ENCODE data around the gene TPM2.

The TPM2 gene

DNA sequence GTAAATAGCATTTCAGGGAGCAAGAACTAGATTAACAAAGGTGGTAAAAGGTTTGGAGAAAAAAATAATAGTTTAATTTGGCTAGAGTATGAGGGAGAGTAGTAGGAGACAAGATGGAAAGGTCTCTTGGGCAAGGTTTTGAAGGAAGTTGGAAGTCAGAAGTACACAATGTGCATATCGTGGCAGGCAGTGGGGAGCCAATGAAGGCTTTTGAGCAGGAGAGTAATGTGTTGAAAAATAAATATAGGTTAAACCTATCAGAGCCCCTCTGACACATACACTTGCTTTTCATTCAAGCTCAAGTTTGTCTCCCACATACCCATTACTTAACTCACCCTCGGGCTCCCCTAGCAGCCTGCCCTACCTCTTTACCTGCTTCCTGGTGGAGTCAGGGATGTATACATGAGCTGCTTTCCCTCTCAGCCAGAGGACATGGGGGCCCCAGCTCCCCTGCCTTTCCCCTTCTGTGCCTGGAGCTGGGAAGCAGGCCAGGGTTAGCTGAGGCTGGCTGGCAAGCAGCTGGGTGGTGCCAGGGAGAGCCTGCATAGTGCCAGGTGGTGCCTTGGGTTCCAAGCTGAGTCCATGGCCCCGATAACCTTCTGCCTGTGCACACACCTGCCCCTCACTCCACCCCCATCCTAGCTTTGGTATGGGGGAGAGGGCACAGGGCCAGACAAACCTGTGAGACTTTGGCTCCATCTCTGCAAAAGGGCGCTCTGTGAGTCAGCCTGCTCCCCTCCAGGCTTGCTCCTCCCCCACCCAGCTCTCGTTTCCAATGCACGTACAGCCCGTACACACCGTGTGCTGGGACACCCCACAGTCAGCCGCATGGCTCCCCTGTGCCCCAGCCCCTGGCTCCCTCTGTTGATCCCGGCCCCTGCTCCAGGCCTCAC lies 16.3 kb downstream of the TPM2 start, which contains the start of gene CA9:
CA9 (plus strand) TSS at position 797 of the 893 bp plus-strand sequence; CDS start at position 829, 32 bp downstream.
- DNase-seq = no peak

DNA sequence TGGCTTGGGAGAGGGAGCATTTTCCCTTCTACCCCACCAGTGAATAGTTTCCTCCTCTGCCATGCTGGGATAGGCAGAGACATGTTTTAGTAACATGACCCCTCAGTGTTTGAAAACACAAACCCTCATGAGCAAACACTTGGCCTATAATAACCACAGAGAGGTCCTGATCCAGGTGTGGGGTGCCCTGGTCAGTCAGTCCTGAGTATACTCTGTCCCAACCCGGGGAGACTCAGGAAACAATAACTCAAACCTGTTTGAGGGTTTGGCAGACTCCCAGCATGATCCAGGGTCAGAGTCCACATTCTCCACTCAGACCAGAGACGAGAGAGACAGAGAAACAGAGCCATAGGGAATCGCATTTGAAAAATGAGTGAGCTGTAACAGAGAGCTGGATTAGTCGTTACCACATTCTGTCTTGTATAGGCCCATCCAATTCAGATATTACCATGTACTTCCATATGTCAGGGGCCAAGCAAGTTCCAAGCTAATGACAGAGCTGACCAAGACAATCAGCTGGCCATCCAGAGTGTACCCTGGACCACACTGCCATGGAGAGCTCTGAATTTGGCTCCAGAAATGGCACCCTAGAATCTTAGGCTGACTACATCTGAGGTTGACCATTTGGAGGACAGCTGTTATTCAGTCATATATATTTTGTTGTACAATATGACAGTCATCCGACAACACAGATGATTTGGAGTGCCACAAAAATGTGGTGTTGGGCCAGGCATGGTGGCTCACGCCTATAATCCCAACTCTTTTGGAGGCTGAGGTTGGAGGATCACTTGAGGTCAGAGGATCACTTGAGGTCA lies 20.2 kb downstream of the TPM2 start:
- no peak for DNase-seq

DNA sequence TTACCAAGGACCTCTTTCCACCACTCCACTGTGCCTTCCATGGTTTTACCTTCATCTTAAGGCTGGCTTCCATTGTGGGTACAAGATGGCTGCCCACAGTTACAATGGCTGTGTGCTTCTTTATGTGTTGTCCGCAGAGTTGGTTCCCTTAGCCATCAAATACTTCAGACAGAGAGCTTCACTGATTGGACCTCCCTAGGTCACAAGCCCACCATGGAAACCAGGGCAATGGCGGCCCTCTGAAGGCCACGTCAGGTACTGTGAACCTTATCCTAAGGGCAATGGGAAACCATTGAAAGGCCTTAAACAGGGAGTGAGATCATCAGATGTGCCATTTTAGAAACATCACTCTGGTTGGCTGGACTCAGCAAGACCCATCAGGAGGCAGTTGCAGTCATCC lies 21.8 kb downstream of the TPM2 start:
- no peak for DNase-seq

DNA sequence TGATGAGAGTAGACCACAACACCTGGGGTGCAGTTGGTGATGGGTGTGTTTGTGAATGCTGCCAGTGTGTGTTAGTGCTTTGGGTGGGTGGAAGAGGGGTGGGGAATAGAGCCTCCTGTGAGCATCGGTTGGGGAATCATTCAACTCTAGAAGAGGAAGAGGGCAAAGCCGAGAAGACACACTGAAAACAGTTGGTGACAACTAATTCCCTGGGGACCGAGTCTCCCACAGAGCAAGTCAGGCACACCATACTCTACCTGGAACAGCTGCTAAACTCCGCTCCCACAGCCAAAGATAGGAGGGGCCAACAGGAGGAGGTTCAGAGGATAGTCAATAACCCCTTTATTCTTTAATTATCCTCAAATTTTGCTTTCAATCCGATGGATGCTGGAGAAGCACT lies 23.2 kb downstream of the TPM2 start:
- no peak for DNase-seq

DNA sequence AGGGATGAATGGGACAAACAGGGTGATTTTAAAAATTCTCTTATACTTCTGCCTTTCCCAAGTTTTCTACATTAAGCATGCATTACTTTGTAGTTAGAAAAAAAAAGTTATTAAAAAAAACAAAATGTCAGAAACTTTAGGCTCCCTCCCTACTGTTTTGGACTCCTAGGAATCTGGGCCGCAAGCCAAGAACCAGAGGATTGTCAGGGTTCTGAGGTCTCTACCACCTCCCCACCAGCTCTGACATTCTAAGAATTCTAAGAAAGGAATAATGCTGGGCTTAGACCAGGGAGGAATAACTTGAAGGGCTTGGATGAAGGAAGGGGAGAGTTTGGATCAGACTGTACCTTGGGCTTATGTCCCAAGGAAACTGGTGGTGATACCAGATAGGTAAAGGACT lies 23.7 kb downstream of the TPM2 start:
- no peak for DNase-seq

DNA sequence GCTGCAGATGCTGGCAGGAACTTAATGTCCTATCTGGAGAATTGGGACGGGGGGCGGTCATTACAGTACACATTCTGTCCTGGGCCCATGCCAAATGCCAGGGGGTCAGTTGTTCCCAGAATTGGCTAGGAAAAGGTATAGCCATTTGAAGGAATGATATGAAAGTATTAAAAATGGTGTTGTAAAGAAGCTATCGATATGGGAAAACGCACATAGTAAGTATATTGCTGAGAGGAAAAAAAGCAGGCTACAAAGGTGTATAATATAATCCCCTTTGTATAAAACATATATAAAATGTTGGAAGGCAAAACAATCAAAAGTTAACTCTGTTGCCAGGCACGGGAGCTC lies 24.3 kb downstream of the TPM2 start:
- no peak for DNase-seq

DNA sequence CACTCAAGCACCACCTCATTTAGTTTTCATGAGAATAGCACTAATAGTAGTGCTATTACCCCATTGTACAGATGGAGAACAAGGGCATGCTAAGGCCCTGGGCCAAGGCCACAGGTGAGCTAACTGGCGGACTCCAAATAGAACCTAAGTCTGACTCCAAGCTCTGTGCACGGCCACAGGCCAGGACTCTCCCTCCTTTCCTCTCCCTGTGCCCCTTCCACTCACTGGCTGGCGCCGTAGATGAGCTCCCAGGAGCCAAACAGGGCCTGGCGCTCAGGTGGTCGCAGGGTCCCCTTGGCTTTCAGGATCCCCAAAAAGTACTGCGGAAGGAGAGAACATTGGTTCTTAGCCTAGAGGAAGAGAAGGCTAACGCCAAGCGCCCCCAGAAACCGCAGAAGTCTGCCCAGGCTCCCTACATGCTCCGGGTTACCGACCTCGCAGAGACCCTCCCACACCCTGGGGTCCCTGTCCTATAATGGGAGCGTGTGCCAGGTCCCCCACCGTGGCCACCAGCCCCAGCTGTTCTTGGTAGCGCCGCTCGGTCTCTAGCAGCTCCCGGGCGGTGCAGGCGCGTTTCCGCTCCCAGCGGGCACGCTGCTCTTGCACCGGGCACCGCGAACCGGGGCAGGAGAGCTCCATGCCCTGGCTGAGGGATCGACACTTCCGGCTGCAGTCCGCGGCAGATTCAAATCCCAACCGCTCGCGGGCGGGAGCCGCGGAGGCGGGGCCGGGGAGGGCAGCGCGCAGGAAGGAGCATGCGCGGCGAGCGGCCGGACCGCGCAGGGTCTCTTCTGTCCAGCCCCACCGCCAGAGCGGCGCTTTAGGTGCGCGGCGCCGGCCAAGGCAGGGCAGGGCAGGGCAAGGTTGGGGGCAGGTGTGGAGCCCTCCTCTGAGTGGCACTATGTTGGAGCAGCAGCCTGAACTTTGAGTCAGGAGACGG lies 24.9 kb downstream of the TPM2 start, which contains the start of gene ARHGEF39:
ARHGEF39 (minus strand) TSS at position 665 of the 940 bp plus-strand sequence; CDS start at position 639, 26 bp downstream.
- peak; percentile 67 to 80 for DNase-seq

DNA sequence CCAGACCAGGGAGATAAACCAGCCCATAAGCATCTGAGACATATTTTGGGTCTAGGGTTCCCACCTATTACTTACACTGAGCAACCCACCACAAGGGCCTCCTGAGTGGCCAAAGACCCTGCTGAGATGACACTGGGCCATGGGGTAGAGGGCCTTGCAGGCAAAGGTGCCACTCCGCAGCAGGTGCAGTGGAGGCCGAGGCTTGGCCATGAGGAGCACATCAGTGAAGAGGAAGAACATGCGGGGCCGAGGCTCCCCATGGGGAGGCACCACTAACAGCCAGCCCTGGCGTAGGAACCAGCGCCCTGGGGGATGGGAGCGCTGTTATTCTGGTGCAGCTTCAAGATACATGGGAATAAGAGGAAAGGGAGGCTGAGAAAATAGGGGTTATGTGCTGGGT lies 27.3 kb downstream of the TPM2 start:
- DNase-seq = no peak

DNA sequence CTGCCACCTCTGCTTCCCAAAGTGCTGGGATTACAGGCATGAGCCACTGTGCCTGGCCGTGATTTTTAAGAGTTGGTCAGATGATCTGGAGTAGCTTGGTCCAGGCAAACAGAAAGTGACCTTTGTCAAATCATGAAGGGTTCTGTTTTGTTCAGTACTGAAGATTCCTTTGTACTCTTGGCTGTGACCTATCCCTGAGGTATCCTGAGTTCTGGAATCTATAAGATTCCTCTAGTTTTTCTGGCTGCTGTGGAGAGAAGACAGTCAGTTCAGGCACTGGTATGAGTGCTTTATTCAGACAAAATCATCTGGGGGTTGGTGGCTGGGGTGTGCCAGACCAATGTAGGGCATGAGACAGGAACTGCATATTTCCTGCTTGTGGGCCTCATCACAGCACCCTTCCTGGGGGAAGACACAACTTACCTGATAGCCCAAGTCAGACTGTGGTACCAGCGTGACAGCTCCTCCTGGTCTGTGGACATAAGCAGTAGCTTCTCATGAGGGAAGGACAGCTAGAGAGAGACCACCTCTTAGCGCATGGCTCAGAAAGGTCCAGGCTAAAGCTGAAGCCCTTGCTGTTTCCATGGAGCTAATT lies 27.9 kb downstream of the TPM2 start:
- DNase-seq = no peak

DNA sequence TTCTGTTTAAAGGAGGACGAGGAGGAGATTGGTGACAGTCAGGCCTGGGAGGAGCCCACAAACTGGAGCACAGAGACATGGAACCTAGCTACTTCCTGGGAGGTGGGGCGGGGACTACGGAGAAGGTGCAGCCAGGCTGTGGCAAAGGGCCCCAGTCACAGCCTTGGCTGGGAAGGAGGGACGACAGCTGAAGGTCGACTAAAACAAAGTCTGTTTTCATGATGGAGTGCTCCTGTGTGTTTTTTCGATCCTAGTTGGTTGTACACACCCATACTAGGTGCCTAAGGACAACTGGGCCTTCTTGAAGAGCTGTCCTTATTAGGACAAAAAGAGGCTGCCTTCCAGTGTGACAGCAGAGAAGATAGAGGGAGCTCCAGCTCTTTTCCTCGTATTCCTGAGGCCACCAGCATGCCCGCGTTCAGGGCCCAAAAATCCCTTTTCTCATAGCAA lies 28.7 kb downstream of the TPM2 start:
- DNase-seq = no peak

DNA sequence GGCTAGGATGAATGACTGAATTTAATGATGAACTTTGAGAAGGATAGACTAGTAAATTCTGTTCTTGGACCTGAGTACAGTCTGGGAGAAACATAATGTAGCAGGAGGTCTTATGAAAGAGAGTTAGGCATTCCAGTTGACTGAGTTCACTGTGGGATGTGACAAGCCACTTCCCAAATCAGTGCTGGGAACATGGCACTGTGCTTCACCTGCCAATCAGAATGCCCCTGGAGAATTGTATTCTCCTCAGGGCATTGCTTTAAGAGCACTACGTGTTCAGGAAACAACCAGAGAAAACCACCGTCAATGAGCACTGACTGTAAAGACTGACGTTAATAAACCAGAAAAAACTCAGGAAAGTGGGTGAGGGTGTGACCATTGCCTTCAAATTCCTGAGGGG lies 30.4 kb downstream of the TPM2 start:
- no peak for DNase-seq

DNA sequence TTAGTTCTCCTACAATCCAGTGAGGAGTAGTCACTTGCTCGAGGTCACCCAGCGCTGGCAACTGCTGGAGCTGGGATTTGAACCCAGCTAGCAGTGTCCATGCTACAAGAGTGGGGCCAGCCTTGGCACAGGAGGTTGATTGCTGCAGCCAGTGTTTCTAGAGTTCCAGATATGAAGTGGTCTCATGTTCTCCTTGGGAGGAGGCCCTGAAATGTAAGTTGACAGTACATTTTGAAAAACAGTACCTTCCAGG lies 30.8 kb downstream of the TPM2 start:
- peak; percentile 16 to 42 for DNase-seq

DNA sequence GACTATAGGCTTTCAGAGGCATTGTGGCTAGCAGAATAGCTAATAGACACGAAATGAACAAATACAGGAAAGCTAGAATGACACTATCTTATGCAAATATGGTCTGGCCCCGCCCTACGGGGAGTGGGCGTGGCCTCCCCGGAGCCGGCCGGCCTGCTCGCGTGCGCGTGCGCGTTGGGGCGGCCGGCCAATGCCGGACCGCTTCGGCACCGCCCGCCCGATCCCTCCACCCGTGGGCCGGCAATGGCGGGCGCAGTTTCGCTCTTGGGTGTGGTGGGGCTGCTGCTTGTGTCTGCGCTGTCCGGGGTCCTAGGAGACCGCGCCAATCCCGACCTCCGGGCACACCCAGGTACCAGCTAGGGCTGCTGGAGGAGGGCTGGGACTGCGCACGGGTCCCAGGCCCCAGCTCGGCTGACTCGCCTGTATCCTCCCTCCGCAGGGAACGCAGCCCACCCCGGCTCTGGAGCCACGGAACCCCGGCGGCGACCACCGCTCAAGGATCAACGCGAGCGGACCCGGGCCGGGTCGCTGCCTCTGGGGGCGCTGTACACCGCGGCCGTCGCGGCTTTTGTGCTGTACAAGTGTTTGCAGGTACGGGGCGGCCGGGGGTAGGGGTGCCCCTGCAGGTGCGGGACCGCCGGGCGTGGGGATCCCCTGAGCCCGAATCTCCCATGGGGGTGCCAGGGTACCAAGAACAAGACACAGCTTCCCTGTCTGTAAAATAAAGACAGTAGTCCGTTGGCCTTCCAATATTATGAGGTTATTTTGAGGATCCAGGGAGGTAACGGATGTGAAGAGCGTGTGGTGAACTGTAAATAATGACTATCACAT lies 31.4 kb downstream of the TPM2 start, which contains the start of gene CCDC107:
CCDC107 (plus strand) TSS at position 156 of the 831 bp plus-strand sequence; CDS start at position 244, 88 bp downstream.
- peak; percentile 80 to 92 for DNase-seq

DNA sequence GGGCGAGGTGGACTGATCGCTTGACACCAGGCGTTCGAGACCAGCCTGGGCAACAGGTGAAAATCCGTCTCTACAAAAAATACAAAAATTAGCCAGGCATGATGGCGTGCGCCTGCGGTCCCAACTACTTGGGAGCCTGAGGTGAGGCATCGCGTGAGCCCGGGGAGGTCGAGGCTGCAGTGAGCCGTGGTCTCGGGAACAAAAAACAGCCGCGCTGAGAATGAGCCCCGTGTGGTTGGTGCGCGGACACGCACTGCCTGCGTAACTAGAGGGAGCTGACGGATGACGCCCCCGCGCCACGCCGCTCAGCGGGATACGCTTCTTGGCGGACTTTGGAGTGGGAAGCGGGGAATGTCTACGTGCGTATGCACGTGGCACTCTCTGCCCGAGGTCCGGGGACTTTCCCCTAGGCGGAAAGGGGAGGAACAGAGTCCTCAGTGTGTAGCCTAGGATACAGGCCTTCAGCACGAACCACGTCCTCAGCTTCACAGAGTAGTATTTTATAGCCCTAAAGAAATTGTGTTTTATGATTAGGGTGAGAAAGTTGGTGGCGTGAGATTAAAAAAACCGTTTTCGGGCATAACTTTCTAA lies 32.1 kb downstream of the TPM2 start, which contains the start of gene RMRP:
RMRP (minus strand) TSS at position 474 of the 591 bp plus-strand sequence.
- peak; percentile 98 to 99 for DNase-seq

DNA sequence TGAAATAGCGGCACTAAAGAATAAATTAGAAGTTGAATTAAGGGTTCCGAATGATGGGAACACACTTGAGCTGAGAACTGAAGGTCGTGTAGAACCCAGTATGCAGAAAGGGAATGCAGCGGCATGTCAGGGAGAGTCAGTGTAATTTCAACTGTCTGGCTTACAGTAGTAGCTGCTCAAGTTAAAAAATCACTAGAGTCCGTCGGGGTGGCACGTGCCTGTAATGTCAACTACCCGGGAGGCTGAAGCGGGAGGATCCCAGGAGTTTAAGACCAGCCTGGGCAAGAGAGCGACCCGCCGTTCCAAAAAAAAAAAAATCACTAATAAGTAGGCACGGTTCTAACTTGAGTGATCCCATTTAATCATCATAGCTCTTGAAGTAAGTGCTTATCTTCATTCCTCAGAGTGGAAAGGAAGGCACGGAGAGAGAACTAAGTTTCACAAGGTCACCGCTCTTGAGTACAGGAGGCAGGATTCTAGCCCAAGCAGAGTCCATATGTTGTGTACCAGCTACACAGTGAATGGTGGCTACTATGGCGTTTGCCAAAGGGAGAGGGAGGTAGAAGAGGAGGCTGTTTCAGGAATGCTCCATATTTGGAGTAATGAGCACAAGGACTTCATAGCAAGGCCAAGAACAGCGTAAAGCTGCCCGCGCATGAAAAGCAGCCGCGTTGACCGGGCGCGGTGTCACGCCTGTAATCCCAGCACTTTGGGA lies 32.7 kb downstream of the TPM2 start:
- no peak for DNase-seq

DNA sequence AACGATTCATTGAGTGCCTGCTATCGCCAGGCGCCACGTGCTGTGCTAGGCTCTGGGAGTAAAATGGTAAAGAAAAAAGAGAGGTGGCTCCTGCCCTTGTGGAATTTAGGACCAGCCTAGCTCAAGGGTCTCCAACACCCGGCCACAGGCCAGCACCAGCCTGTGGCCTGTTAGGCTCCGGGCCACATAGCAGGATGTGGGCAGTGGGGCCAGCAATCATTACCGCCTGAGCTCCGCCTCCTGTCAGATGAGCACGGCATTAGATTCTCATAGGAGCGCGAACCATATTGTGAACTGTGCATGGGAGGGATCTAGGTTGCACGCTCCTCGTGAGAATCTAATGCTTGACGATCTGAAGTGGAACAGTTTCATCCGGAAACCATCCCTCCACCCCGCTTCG lies 33.4 kb downstream of the TPM2 start:
- no peak for DNase-seq

DNA sequence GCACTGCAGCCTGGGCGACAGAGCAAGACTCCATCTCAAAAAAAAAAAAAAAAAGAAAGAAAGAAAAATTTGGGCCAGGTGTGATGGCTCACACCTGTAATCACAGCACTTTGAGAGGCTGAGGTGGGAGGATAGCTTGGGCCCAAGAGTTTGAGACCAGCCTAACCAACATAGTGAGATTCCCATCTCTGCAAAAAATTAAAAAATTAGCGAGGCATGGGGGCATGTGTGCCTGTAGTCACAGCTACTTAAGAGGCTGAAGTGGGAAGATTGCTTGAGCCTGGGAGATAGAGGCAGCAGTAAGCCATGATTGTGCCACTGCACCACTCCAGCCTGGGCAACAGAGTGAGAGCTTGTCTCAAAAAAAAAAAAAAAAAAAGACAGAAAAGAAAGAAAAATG lies 36.1 kb downstream of the TPM2 start:
- DNase-seq = no peak

DNA sequence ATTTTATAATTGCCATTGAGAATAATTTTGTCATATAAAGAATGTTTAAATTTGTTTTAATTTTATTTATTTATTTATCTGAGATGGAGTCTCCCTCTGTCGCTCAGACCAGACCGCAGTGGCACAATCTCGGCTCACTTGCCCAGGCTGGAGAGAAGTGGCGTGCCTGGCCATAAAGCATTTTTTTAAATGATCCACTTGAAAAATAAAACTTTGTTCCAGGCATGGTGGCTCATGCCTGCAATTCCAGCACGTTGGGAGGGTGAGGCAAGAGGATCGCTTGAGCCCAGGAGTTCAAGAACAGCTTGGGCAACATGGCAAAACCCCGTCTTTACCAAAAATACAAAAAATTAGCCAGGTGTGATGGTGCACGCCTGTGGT lies 36.9 kb downstream of the TPM2 start:
- no peak for DNase-seq

DNA sequence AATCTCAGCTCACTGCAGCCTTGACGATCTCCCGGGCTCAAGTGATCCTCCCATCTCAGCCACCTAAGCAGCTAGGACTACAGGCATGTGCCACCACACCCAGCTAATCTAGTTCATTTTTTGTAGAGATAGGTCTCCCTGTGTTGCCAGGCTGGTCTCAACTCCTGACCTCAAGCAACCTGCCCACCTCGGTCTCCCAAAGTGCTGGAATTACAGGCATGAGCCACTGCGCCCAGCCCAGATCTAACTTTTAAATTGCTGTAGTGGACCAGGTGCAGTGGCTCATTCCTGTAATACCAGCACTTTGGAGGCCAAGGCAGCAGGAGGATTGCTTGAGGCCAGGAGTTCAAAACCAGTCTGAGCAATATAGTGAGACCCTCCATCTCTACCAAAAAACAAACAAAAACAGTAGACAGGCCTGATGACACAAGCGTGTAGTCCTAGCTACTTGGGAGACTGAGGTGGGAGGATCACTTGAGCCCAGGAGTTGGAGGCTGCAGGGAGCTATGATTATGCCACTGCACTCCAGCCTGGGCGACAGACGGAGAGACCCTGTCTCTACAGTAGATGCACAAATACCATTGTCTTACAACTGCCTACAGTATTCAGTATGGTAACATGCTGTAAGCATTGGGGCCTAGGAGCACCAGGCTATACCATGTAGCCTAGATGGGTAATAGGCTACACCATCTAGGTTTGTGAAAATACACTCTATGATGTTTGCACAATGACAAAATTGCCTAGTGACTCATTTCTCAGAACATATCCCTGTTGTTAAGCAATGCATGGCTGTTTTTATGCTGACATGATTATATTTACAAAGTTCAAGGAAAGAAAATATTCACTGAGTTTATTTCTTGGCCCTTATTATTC lies 37.5 kb downstream of the TPM2 start:
- DNase-seq = peak; percentile 87

Measured in inflammatory macrophage treated with lipopolysaccharide for 1 hour (primary cell).